HG02884 (cell line): ENCODE measurements around the gene SLC6A20.

ENCODE experiments used
- ATAC-seq: cut with Tn5 transposase; IDR thresholded peaks from one replicate; pipeline ENCODE4 v1.9.1; 2021; ENCODE audit warnings: mild to moderate bottlenecking, moderate library complexity; ENCODE audit not compliant: unreplicated experiment

Gene SLC6A20

DNA sequence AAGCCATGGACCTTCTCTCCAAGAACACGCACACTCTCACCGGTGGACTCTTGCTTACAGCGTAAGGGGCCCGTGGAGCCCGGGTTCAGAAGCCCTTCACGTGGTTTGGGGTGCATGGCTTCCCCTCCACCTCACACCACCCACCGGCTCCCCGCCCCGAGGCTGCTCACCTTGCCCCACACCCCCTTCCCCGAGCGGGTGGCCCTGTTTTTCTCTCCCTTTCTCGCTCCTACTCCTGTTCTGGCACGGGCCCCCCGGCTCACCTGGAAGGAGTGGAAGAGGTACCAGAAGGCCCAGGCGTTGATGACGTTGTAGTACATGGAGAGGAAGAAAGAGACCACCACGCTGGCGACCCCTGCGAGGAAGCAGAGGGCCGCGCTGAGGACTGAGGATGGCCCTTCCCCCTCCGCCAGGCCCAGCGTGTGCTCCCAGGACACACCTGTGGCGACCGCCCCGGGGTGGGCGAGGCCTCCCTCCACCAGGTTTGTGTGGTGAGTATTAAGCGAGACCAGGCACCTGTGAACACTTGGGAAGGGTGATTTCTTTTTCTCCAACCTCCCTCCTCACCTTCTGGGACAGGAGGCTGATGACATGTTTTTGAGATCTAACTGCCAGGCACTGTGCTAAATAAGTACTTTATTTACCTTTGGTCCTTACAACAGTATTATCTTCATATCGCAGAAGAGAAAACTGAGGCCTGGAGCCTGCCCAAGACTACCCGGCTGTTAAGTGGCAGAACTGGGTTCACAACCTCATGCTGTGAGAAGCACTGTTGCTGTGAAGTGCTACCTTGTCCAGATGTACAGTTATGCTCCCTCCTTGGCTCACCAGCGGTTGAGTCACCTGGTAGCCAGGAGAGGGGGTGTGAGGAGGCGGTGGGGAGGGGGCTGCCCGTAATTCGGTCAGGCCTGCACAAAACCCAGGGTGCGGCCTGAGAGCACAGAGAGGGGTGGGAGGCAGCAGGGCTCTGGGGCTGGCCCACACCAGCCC, 16.3 kb downstream of the SLC6A20 start:
- ATAC-seq, result no peak

DNA sequence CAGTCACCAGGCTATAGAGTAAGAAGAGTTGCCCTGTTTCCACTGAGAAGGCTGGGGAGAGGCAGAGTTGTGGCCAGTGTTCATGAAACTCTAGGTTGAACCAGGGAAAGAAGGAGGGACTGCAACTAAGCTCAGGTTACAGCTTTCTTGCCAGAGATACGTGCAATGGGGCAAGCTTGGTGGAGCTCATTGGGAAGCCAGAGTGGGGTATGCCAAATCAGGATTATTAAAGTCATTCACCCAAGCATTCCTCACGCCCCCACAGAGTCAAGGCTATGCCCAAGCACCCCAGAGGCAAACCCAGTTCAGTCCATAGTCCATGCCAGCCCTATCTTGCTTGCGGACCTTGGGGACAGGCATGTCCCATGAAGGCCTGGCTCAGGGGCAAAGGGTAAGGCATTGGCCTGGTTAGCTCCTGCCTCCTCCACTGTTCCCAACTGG, 17.6 kb downstream of the SLC6A20 start:
- ATAC-seq, result no peak

DNA sequence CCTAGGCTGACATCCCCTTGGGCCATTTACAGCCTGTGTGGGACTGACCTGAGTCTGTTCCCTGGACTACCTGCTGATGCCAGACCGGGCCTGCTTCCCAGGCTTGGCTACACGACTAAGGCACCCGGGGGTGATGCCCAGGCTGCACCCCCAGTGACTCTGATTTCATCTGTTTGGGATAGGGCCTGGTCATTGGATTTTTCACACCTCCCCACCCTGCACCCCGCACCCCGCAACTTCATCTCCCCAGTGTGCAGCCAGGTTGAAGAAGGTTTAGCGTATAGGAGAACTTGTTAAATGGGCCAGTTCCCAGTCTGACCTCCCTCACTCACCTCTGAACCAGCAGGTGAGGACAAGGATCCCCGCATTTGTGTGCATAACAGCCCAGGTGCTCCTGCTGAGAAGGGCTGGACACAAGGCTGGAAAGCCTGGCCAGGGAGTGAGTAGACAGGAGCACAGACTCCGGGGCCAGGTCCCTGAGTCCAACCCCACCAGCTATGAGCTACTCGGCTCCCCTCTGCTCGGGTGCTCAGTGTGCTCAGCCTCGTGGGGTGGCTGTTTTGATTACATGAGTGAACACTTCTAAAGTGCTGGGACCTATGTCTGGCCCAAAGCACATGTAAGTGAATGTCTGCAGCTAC, 18.5 kb downstream of the SLC6A20 start:
- no peak for ATAC-seq

GRCh38 chr3:45777111-45777745, 19.1 kb downstream of the SLC6A20 start:
- ATAC-seq, result no peak

GRCh38 chr3:45776611-45777010, 19.7 kb downstream of the SLC6A20 start:
- no peak for ATAC-seq

GRCh38 chr3:45776301-45776595, 20.1 kb downstream of the SLC6A20 start:
- no peak for ATAC-seq

- ATAC-seq, result no peak
Observed at GRCh38 chr3:45775571-45776300, 20.6 kb downstream of the SLC6A20 start.

- ATAC-seq, result no peak
Observed at GRCh38 chr3:45774581-45775521, 21.5 kb downstream of the SLC6A20 start.

DNA sequence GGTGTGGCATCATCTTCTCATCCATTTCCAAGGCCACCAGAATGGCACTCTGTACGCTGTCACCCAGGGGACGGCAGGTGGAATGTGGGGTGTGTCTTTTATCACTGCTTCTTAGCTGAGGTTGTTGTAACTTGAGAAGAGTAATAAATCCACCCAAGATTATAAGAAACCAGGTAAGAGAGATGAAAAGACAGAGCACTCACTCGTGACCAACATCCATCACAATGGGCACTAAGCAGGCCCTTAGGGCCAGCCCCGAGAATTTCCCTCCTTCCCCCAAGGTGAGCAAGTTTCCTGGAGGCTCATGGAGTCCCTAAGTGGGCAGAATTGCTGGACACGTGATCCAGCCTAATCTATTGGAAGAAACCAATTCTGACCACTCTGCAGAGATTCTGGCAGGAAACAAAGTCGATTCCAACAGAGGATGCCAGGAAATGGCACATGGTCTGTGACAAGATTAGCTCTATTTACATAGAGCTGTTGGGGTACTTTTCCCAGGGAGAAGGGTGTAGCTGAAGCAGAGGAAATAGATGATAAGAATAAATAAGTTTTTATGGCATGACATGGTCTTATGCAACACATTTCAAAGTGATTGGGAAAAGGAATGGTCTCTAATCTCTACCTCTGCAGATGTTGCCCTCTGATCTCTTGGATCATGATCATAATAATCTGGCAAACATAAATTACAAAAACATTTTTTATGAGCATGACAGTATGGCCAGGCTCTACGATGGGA, 22.5 kb downstream of the SLC6A20 start:
- no peak for ATAC-seq

GRCh38 chr3:45773072-45773471, 23.3 kb downstream of the SLC6A20 start:
- ATAC-seq, result no peak

DNA sequence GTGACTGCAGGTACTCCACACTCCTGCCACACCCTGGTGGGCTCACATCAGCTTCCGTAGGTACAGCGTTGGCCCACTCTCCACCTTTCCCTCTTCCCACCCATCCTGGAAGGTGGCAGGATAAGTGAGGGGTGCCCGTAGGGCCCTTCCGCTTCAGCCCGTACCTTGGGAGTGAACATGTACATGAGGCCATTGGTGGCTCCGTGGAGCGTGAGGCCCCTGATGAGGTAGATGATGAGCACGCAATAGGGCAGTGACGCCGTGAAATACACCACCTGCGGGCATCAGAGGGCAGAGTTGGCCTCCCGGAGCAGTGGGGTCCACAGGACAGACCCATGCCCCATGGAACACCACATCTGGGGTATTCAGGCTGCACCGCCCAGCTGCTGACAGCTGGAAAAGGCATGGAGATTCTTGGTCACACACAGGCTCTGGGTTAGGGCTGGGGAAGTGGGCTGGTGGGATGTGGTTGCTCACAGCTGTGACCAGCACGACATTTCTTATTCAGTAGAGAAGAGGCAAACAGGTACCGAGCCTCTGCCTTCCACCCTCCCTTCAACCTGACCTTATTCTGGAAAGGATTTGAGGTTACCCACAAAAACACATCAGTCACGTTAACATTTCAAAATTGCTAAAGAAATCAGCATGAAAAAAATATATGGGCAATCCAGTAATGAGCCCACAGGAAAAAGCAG, 23.8 kb downstream of the SLC6A20 start:
- ATAC-seq, result no peak

GRCh38 chr3:45771831-45772230, 24.5 kb downstream of the SLC6A20 start:
- no peak for ATAC-seq

GRCh38 chr3:45771166-45771775, 25.1 kb downstream of the SLC6A20 start:
- no peak for ATAC-seq

- no peak for ATAC-seq
Observed at GRCh38 chr3:45765958-45766357, 30.4 kb downstream of the SLC6A20 start.

DNA sequence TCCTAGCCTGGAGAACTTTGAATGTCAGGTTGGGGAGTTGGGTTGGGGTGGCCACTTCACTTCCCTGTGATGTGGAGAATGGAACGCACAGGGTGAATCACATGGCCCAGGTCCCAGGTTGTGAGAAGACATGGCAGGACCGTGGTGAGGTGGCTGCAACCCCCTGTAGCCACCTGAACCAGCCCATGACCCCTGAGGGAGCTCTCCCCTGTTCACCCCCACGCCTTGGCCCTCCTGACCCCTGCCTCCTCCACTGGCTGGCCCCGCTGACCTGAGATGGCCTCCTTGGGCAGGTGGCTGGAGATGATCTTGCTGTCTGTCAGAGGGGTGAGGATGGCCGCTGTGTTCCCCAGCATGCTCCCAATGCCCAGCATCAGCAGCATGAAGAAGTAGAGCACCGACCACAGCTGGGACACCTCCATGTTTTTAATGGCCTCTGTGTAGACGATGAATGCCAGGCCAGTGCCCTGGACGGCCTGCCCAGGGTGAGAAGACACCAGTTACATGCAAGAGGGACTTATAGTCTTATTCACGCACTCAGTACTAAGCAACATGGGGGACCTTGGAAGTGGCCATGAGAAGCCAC, 31.0 kb downstream of the SLC6A20 start:
- ATAC-seq, result no peak

- ATAC-seq, result no peak
Observed at GRCh38 chr3:45763303-45763675, 33.0 kb downstream of the SLC6A20 start.

DNA sequence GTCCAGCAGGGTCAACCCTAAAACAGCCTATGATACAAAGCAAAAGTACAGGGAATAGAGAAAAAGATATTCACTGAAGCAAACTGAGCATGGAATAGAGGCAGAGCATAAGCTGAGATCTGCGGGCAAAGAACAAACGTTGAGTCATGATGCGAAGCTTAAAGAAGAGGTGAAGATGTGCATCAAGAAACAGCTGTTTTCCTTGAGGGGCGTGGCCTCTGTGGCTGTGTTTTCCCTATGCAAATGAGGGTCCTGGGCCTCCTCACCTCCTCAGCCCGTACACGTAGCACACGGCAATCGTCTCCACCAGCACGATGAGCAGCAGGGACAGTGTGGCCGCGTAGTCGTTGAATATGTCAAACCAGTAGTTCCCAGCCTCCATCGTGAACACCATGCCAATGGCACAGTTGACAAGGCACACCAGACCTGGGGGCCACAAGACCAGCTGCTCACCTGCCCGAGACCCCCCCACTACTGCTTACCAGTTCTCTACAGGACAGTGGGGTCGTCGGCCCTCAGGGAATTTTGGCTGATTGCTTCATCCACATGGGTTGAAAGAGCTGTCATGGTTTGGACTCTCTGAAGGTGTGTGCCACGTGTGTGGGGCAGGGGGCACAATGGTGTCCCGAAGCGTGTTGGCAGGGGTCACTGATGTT, 33.6 kb downstream of the SLC6A20 start:
- ATAC-seq, result no peak

- no peak for ATAC-seq
Observed at GRCh38 chr3:45761831-45762230, 34.5 kb downstream of the SLC6A20 start.
